Measurements from ENCODE around the gene ZSWIM1.
A peak's percentile ranks its signal among the peaks of the same experiment; 100 is the strongest.

The ZSWIM1 gene

DNA sequence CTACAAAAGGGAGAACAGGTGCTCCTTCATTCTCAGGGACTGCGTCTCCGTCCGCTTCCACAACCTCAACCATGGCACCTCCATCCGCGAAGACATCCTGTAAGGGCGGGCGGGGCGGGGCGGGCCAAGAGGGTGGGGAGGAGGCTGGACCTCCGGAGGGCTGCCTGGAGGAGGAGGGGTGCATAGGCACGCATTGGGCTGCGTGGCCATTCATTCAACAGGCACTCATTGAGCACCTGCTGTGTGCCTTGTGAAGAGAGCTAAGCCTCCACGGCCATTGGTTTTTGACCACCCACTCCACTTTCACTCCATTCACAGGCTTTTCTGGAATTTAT is 23.2 kb upstream of the ZSWIM1 start:
- CTCF ChIA-PET, result no interaction called here
- POLR2A ChIA-PET, result interaction anchor here (0.9 to 2.9 kb wide), 7 partner anchors 21 to 77 kb away, joined by 3 to 9 read pairs (median 6); partner anchors contain the start of genes PCIF1, SNX21 and ZSWIM1

DNA sequence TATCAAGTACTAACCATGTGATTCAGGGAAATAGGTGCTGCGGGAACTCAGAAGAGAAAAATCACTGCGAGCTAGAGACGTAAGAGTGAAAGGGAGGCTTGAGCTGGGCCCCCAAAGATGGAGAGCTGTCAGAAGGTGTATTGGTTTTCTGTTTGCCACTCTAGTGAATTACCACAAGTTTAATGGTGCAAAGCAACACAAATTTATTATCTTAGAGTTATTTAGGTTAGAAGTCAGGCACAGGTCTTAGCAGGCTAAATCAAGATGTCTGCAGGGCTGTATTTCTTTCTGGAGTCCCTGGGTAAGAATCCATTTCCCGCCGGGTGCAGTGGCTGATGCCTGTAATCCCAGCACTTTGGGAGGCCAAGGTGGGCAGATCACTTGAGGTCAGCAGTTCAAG is 21.1 kb upstream of the ZSWIM1 start:
- no peak for TF ChIP-seq ELF4 (IDR thresholded peaks at IDR 0.05)
- no peak for TF ChIP-seq L3MBTL2 (conservative IDR thresholded peaks at IDR 0.05)
- TF ChIP-seq LEF1 (IDR thresholded peaks at IDR 0.05; ENCODE audit: borderline replicate concordance), result no peak
- no peak for TF ChIP-seq FOXM1 (IDR thresholded peaks at IDR 0.05; ENCODE audit: borderline replicate concordance)
- TF ChIP-seq ZNF384 (IDR thresholded peaks at IDR 0.05), result no peak
- TF ChIP-seq HDGF (IDR thresholded peaks at IDR 0.05; ENCODE audit: borderline replicate concordance), result no peak
- no peak for TF ChIP-seq SP1 (IDR thresholded peaks at IDR 0.05)
- no peak for TF ChIP-seq TARDBP (IDR thresholded peaks at IDR 0.05)
- no peak for TF ChIP-seq FOXK2 (IDR thresholded peaks at IDR 0.05)
- no peak for TF ChIP-seq SUZ12 (IDR thresholded peaks at IDR 0.05)
- no peak for TF ChIP-seq ARNT (IDR thresholded peaks at IDR 0.05)
- no peak for TF ChIP-seq FOXA1 (IDR thresholded peaks at IDR 0.05)
- no peak for TF ChIP-seq PKNOX1 (IDR thresholded peaks at IDR 0.05)
- CTCF ChIA-PET, result no interaction called here
- DNase-seq (ENCODE audit: extremely low spot score), result no peak
- POLR2A ChIA-PET, result interaction anchor here (2.1 kb wide), 1 partner anchor 27 kb away, joined by 6 read pairs; the partner anchor contains the start of gene SNX21

More for the DNA sequence above, 23.2 kb upstream of the ZSWIM1 start:
- no peak for TF ChIP-seq HDGF (IDR thresholded peaks at IDR 0.05; ENCODE audit: borderline replicate concordance)
- no peak for TF ChIP-seq FOXK2 (IDR thresholded peaks at IDR 0.05)
- no peak for TF ChIP-seq NFRKB (IDR thresholded peaks at IDR 0.05)
- TF ChIP-seq TARDBP (IDR thresholded peaks at IDR 0.05), result no peak
- no peak for TF ChIP-seq FOXM1 (IDR thresholded peaks at IDR 0.05; ENCODE audit: borderline replicate concordance)
- TF ChIP-seq ZNF384 (IDR thresholded peaks at IDR 0.05), result no peak
- no peak for TF ChIP-seq SP1 (IDR thresholded peaks at IDR 0.05)
- no peak; the same call in 1 of the 2 replicates for TF ChIP-seq L3MBTL2 (conservative IDR thresholded peaks at IDR 0.05)
- no peak for TF ChIP-seq FOXA1 (IDR thresholded peaks at IDR 0.05)
- no peak for TF ChIP-seq LEF1 (IDR thresholded peaks at IDR 0.05; ENCODE audit: borderline replicate concordance)
- no peak for TF ChIP-seq ELF4 (IDR thresholded peaks at IDR 0.05)
- no peak for TF ChIP-seq BHLHE40 (IDR thresholded peaks at IDR 0.05; ENCODE audit: borderline replicate concordance)
- TF ChIP-seq PKNOX1 (IDR thresholded peaks at IDR 0.05), result no peak
- no peak for TF ChIP-seq SUZ12 (IDR thresholded peaks at IDR 0.05)
- TF ChIP-seq CTBP1 (IDR thresholded peaks at IDR 0.05; ENCODE audit: borderline replicate concordance), result no peak
- TF ChIP-seq ARNT (IDR thresholded peaks at IDR 0.05), result no peak
- peak; percentile 70 for DNase-seq (ENCODE audit: extremely low spot score)

- no peak for DNase-seq (ENCODE audit: extremely low spot score)
- POLR2A ChIA-PET, result interaction anchor here (0.8 to 1.1 kb wide), 2 partner anchors 27 to 88 kb away, joined by 3 read pairs; partner anchors contain the start of gene SNX21
- CTCF ChIA-PET, result no interaction called here
- TF ChIP-seq L3MBTL2 (conservative IDR thresholded peaks at IDR 0.05) (no peak), FOXK2 (IDR thresholded peaks at IDR 0.05) (no peak), BHLHE40 (IDR thresholded peaks at IDR 0.05; ENCODE audit: borderline replicate concordance) (no peak), PKNOX1 (IDR thresholded peaks at IDR 0.05) (peak; percentile 53; the same call in 1 of the 2 replicates), LEF1 (IDR thresholded peaks at IDR 0.05; ENCODE audit: borderline replicate concordance) (no peak)
Measured at GRCh38 chr20:45860560-45861220, 20.3 kb upstream of the ZSWIM1 start.

GRCh38 chr20:45861221-45862075 is 19.6 kb upstream of the ZSWIM1 start:
- CTCF ChIA-PET, result no interaction called here
- TF ChIP-seq NFRKB (IDR thresholded peaks at IDR 0.05) (no peak), HDGF (IDR thresholded peaks at IDR 0.05; ENCODE audit: borderline replicate concordance) (no peak), L3MBTL2 (conservative IDR thresholded peaks at IDR 0.05) (no peak), ARNT (IDR thresholded peaks at IDR 0.05) (no peak), FOXM1 (IDR thresholded peaks at IDR 0.05; ENCODE audit: borderline replicate concordance) (no peak), FOXK2 (IDR thresholded peaks at IDR 0.05) (no peak), LEF1 (IDR thresholded peaks at IDR 0.05; ENCODE audit: borderline replicate concordance) (no peak), FOXA1 (IDR thresholded peaks at IDR 0.05) (no peak), ELF4 (IDR thresholded peaks at IDR 0.05) (no peak), BHLHE40 (IDR thresholded peaks at IDR 0.05; ENCODE audit: borderline replicate concordance) (no peak), CTBP1 (IDR thresholded peaks at IDR 0.05; ENCODE audit: borderline replicate concordance) (no peak)
- POLR2A ChIA-PET, result interaction anchor here (0.8 to 1.1 kb wide), 2 partner anchors 28 to 87 kb away, joined by 3 read pairs; partner anchors contain the start of gene SNX21
- no peak for DNase-seq (ENCODE audit: extremely low spot score)

DNA sequence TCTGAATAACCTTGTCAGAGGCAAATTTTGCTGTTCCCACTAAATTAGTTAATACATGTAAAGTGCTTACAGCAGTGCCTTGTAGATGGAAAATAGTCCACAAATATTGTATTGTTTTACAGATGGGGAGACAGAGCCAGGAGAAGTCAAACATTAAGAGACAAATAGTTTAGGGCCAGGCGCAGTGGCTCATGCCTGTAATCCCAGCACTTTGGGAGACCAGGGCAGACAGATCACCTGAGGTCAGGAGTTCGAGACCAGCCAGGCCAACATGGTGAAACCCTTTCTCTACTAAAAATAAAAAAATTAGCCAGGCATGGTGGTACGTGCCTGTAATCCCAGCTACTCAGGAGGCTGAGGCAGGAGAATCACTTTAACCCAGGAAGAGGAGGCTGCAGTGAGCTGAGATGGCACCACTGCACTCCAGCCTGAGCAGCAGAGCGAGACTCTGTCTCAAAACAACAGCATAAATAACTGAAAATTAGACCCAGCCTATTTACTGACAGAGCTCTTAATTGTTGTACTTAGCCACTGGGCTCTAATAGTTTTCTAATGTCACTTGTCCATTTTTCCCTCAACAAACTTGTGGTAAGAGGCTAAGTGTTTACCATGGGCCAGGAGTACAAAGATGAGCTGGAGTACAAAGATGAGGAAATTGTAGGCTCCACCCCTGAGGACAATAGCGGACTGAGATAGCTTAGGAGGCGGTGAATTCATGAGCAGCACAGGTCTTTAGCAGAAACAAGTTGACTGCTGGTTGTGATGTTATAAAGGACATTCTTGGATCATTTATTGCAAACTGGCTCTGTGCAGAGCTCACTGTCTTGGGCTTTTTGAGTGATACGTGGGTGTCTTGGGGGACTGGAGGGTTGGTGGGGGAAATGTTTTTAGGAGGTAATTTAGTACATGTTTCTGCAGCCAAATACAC is 17.2 kb upstream of the ZSWIM1 start:
- TF ChIP-seq ZNF384 (IDR thresholded peaks at IDR 0.05), result no peak
- no peak for TF ChIP-seq SUZ12 (IDR thresholded peaks at IDR 0.05)
- TF ChIP-seq LEF1 (IDR thresholded peaks at IDR 0.05; ENCODE audit: borderline replicate concordance), result no peak
- no peak for TF ChIP-seq L3MBTL2 (conservative IDR thresholded peaks at IDR 0.05)
- no peak for TF ChIP-seq FOXM1 (IDR thresholded peaks at IDR 0.05; ENCODE audit: borderline replicate concordance)
- TF ChIP-seq PKNOX1 (IDR thresholded peaks at IDR 0.05), result no peak
- TF ChIP-seq NFRKB (IDR thresholded peaks at IDR 0.05), result no peak
- TF ChIP-seq ARNT (IDR thresholded peaks at IDR 0.05), result no peak
- no peak for TF ChIP-seq FOXK2 (IDR thresholded peaks at IDR 0.05)
- TF ChIP-seq TARDBP (IDR thresholded peaks at IDR 0.05), result no peak
- TF ChIP-seq BHLHE40 (IDR thresholded peaks at IDR 0.05; ENCODE audit: borderline replicate concordance), result no peak
- TF ChIP-seq CTBP1 (IDR thresholded peaks at IDR 0.05; ENCODE audit: borderline replicate concordance), result no peak
- no peak for TF ChIP-seq FOXA1 (IDR thresholded peaks at IDR 0.05)
- ChIA-PET CTCF (no interaction called here), POLR2A (interaction anchor here (0.9 kb wide), 1 partner anchor 17 kb away, joined by 3 read pairs; the partner anchor contains the start of gene ZSWIM1)
- DNase-seq (ENCODE audit: extremely low spot score), result no peak
